ENCODE results near the gene FBXO42. TPM values are rescaled to one million over a fixed set of nuclear protein-coding genes. Genes with fewer than 3 reads are reported as not detected.

The FBXO42 gene
- total and polyA plus RNA-seq, 2 of the 13 experiments (the other 11 are each of a cell fraction or from before 2014, with no cell fraction given): 7.6 to 17.5 TPM

GRCh38 chr1:16206547-16207317 lies 145.5 kb downstream of the FBXO42 start (continued):
- TF ChIP-seq POGK (CRISPR knock-in tag; conservative IDR thresholded peaks at IDR 0.05): 0 out of 2 replicates have a peak, but pooled peaks have one; percentile 33
- TF ChIP-seq MTA1 (CRISPR knock-in tag; IDR thresholded peaks at IDR 0.05; ENCODE audit: borderline replicate concordance): peak; percentile 41; the same call in 1 of the 2 replicates
- peak; percentile 89 for TF ChIP-seq ZNF280B (CRISPR knock-in tag; IDR thresholded peaks at IDR 0.05; ENCODE audit: borderline replicate concordance)
- 0 out of 2 replicates have a peak, but pooled peaks have one; percentile 11 for TF ChIP-seq MNT (IDR thresholded peaks at IDR 0.05)
- TF ChIP-seq ZMAT3 (CRISPR knock-in tag; conservative IDR thresholded peaks at IDR 0.05): peak; percentile 79; the same call in 1 of the 2 replicates
- peak; percentile 10; the same call in 1 of the 2 replicates for TF ChIP-seq ERF (CRISPR knock-in tag; IDR thresholded peaks at IDR 0.05)
- TF ChIP-seq IRF2 (CRISPR knock-in tag; IDR thresholded peaks at IDR 0.05): 0 out of 2 replicates have a peak, but pooled peaks have one; percentile 26
- 0 out of 2 replicates have a peak, but pooled peaks have one; percentile 36 for TF ChIP-seq ZNF770 (CRISPR knock-in tag; IDR thresholded peaks at IDR 0.05)
- TF ChIP-seq TMF1 (CRISPR knock-in tag; IDR thresholded peaks at IDR 0.05; ENCODE audit: low read depth): 0 out of 2 replicates have a peak, but pooled peaks have one; percentile 29
- no peak for TF ChIP-seq ZSCAN29 (CRISPR knock-in tag; conservative IDR thresholded peaks at IDR 0.05)
- TF ChIP-seq NONO (IDR thresholded peaks at IDR 0.05): no peak
- TF ChIP-seq NONO (CRISPR knock-in tag; conservative IDR thresholded peaks at IDR 0.05): peak; percentile 75; the same call in 1 of the 2 replicates
- 0 out of 2 replicates have a peak, but pooled peaks have one; percentile 5 for TF ChIP-seq ZNF275 (CRISPR knock-in tag; IDR thresholded peaks at IDR 0.05; ENCODE audit: borderline replicate concordance)
- peak; percentile 52; the same call in 1 of the 3 replicates for TF ChIP-seq MXI1 (IDR thresholded peaks at IDR 0.05; ENCODE audit: borderline replicate concordance, low read depth, low read length)
- no peak for TF ChIP-seq SKI (IDR thresholded peaks at IDR 0.05; ENCODE audit: partially characterized antibody)
- TF ChIP-seq NFYC (CRISPR knock-in tag; IDR thresholded peaks at IDR 0.05): peak; percentile 67
- TF ChIP-seq SALL1 (CRISPR knock-in tag; IDR thresholded peaks at IDR 0.05): peak; percentile 64
- TF ChIP-seq TFDP2 (CRISPR knock-in tag; IDR thresholded peaks at IDR 0.05): peak; percentile 27; the same call in 1 of the 2 replicates
